Ishikawa (cell line): ENCODE results near the gene PYM1.

Experiments
- CEBPB ChIP-seq: IDR thresholded peaks from 2 replicates; pipeline ENCODE4 v1.6.1; 2012
- CREB1 ChIP-seq: IDR thresholded peaks from 2 replicates; pipeline ENCODE4 v1.6.1; 2012; ENCODE audit warnings: low read depth
- EGR1 ChIP-seq: IDR thresholded peaks from 2 replicates; pipeline ENCODE4 v1.6.1; 2012
- EP300 ChIP-seq: IDR thresholded peaks from 2 replicates; pipeline ENCODE4 v1.6.1; 2012; ENCODE audit warnings: borderline replicate concordance
- FOXM1 ChIP-seq: IDR thresholded peaks from 2 replicates; pipeline ENCODE4 v1.6.1; 2012; ENCODE audit warnings: low read depth, borderline replicate concordance
- MAX ChIP-seq: IDR thresholded peaks from 2 replicates; pipeline ENCODE4 v1.6.1; 2012
- NFIC ChIP-seq: IDR thresholded peaks from 2 replicates; pipeline ENCODE4 v1.6.1; 2012
- RAD21 ChIP-seq: IDR thresholded peaks from 2 replicates; pipeline ENCODE4 v1.6.1; 2012; ENCODE audit warnings: low read depth
- TAF1 ChIP-seq: IDR thresholded peaks from 2 replicates; pipeline ENCODE4 v1.6.1; 2012; ENCODE audit warnings: low read depth, mild to moderate bottlenecking
- TCF12 ChIP-seq: IDR thresholded peaks from 2 replicates; pipeline ENCODE4 v1.6.1; 2012; ENCODE audit warnings: low read depth
- TEAD4 ChIP-seq: IDR thresholded peaks from 2 replicates; pipeline ENCODE4 v1.6.1; 2012
- YY1 ChIP-seq: IDR thresholded peaks from 2 replicates; pipeline ENCODE4 v1.6.1; 2012; ENCODE audit warnings: low read depth
- ZBTB7A ChIP-seq: IDR thresholded peaks from 2 replicates; pipeline ENCODE4 v1.6.1; 2012; ENCODE audit warnings: low read depth
- TF ChIP-seq, protein P1 (sequence below): IDR thresholded peaks from 2 replicates; pipeline ENCODE4 v1.6.1; 2012
- TF ChIP-seq, protein P2 (sequence below): IDR thresholded peaks from 2 replicates; pipeline ENCODE4 v1.6.1; 2012; ENCODE audit warnings: low read depth, mild to moderate bottlenecking

PYM1 gene

GRCh38 chr12:55934773-55935172, 7.1 kb upstream of the PYM1 start:
- TF ChIP-seq FOXM1 = no peak
- TF ChIP-seq EP300 = no peak
- TF ChIP-seq CEBPB = no peak
- TF ChIP-seq MAX = no peak
- no peak for TF ChIP-seq ZBTB7A
- TF ChIP-seq, protein P1, sequence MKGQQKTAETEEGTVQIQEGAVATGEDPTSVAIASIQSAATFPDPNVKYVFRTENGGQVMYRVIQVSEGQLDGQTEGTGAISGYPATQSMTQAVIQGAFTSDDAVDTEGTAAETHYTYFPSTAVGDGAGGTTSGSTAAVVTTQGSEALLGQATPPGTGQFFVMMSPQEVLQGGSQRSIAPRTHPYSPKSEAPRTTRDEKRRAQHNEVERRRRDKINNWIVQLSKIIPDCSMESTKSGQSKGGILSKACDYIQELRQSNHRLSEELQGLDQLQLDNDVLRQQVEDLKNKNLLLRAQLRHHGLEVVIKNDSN = no peak
- TF ChIP-seq, protein P2, sequence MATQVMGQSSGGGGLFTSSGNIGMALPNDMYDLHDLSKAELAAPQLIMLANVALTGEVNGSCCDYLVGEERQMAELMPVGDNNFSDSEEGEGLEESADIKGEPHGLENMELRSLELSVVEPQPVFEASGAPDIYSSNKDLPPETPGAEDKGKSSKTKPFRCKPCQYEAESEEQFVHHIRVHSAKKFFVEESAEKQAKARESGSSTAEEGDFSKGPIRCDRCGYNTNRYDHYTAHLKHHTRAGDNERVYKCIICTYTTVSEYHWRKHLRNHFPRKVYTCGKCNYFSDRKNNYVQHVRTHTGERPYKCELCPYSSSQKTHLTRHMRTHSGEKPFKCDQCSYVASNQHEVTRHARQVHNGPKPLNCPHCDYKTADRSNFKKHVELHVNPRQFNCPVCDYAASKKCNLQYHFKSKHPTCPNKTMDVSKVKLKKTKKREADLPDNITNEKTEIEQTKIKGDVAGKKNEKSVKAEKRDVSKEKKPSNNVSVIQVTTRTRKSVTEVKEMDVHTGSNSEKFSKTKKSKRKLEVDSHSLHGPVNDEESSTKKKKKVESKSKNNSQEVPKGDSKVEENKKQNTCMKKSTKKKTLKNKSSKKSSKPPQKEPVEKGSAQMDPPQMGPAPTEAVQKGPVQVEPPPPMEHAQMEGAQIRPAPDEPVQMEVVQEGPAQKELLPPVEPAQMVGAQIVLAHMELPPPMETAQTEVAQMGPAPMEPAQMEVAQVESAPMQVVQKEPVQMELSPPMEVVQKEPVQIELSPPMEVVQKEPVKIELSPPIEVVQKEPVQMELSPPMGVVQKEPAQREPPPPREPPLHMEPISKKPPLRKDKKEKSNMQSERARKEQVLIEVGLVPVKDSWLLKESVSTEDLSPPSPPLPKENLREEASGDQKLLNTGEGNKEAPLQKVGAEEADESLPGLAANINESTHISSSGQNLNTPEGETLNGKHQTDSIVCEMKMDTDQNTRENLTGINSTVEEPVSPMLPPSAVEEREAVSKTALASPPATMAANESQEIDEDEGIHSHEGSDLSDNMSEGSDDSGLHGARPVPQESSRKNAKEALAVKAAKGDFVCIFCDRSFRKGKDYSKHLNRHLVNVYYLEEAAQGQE = no peak
- no peak for TF ChIP-seq TEAD4
- no peak for TF ChIP-seq YY1
- TF ChIP-seq NFIC = no peak
- TF ChIP-seq CREB1 = no peak
- TF ChIP-seq EGR1 = no peak

GRCh38 chr12:55933799-55934742, 6.4 kb upstream of the PYM1 start:
- TF ChIP-seq, protein P2 = no peak
- no peak for TF ChIP-seq YY1

GRCh38 chr12:55933169-55933798, 5.6 kb upstream of the PYM1 start:
- TF ChIP-seq CREB1 (no peak), MAX (no peak), YY1 (no peak), FOXM1 (no peak), TEAD4 (no peak), EGR1 (no peak), RAD21 (no peak), TAF1 (no peak), NFIC (no peak), CEBPB (no peak)

DNA sequence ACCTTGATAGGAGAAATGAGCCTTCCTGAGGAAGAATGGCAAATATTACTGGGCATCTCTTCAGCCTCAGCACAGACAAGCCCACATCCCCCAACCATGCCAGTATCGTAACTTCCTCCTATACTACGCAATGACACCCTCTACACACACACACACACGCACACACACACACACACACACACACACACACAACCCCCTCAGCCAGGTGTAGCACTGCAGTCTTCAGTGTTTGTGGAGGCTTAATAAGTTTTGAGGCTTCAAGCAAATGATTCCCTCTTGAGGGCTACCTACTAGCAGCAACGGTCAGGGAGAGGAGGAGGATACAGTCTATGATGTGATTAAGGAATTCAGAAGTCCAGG, 4.8 kb upstream of the PYM1 start:
- TF ChIP-seq RAD21 (no peak), YY1 (no peak), CEBPB (no peak), EGR1 (no peak), FOXM1 (no peak), MAX (no peak), TCF12 (no peak), EP300 (no peak), ZBTB7A (no peak)
- TF ChIP-seq, protein P2 = no peak
- TF ChIP-seq, protein P1 = no peak
